HepG2 (cell line): ENCODE data around the gene ADAR. TPM values are rescaled to one million over a fixed set of nuclear protein-coding genes. Genes with fewer than 3 reads are reported as not detected.

Experiments
- BCL6 ChIP-seq: IDR thresholded peaks from 2 replicates; pipeline ENCODE4 v1.6.1; 2016; ENCODE audit warnings: missing genetic modification reagents, missing compliant biosample characterization
- DMAP1 ChIP-seq: IDR thresholded peaks from 2 replicates; pipeline ENCODE4 v1.6.1; 2016
- FLYWCH1 ChIP-seq: sonication (generic); formaldehyde crosslinking; IDR thresholded peaks from 2 replicates; pipeline ENCODE4 v1.8.1; 2023; ENCODE audit warnings: mild to moderate bottlenecking, missing genetic modification reagents
- FOXK1 ChIP-seq: sonication (generic); formaldehyde crosslinking; IDR thresholded peaks from 2 replicates; pipeline ENCODE4 v1.4.0; 2020; ENCODE audit warnings: low read depth, missing genetic modification reagents, borderline replicate concordance
- GRHL1 ChIP-seq: sonication (generic); formaldehyde crosslinking; conservative IDR thresholded peaks from 2 replicates; pipeline ENCODE4 v1.8.0; 2022; ENCODE audit warnings: missing genetic modification reagents
- HMGXB4 ChIP-seq, 2 experiments: sonication (generic) in 1 of 2; formaldehyde crosslinking in 1 of 2; IDR thresholded peaks; 2 replicates each; pipeline versions ENCODE4 v1.4.0 to v1.6.1; 2018 to 2020; ENCODE audit warnings: missing genetic modification reagents in 2 of 2, borderline replicate concordance in 1 of 2, low read depth in 1 of 2, mild to moderate bottlenecking in 1 of 2, missing biosample characterization in 1 of 2
- IRF2 ChIP-seq: IDR thresholded peaks from 2 replicates; pipeline ENCODE4 v1.6.1; 2018; ENCODE audit warnings: missing genetic modification reagents, missing compliant biosample characterization
- MAZ ChIP-seq, 2 experiments: sonication (generic) in 1 of 2; formaldehyde crosslinking in 1 of 2; IDR thresholded peaks; 2 replicates each; pipeline versions ENCODE4 v1.5.0 to v1.6.1; 2012 to 2020; ENCODE audit warnings: low read depth in 2 of 2, mild to moderate bottlenecking in 2 of 2, borderline replicate concordance in 1 of 2, improper control_type of control experiment in 1 of 2, low read length in 1 of 2, missing genetic modification reagents in 1 of 2, moderate library complexity in 1 of 2
- MTA1 ChIP-seq: sonication (generic); formaldehyde crosslinking; IDR thresholded peaks from 2 replicates; pipeline ENCODE4 v1.4.0; 2020; ENCODE audit warnings: missing genetic modification reagents, mild to moderate bottlenecking, borderline replicate concordance
- SAFB2 ChIP-seq: sonication (generic); formaldehyde crosslinking; IDR thresholded peaks from 2 replicates; pipeline ENCODE4 v1.5.1; 2020; ENCODE audit warnings: missing genetic modification reagents, low read depth, mild to moderate bottlenecking, borderline replicate concordance
- SIX4 ChIP-seq: sonication (generic); formaldehyde crosslinking; IDR thresholded peaks from 2 replicates; pipeline ENCODE4 v1.4.0; 2020; ENCODE audit warnings: missing genetic modification reagents
- SMYD3 ChIP-seq: sonication (generic); formaldehyde crosslinking; IDR thresholded peaks from 2 replicates; pipeline ENCODE4 v1.8.1; 2023; ENCODE audit warnings: mild to moderate bottlenecking, missing genetic modification reagents
- STAG1 ChIP-seq: sonication (generic); formaldehyde crosslinking; IDR thresholded peaks from 2 replicates; pipeline ENCODE4 v1.4.0; 2020; ENCODE audit warnings: missing genetic modification reagents
- TOPORS ChIP-seq: sonication (generic); formaldehyde crosslinking; IDR thresholded peaks from 2 replicates; pipeline ENCODE4 v1.8.0; 2023; ENCODE audit warnings: mild to moderate bottlenecking, missing genetic modification reagents
- YEATS2 ChIP-seq: sonication (generic); formaldehyde crosslinking; IDR thresholded peaks from 2 replicates; pipeline ENCODE4 v1.4.0; 2020; ENCODE audit warnings: missing genetic modification reagents, borderline replicate concordance
- ZNF3 ChIP-seq: IDR thresholded peaks from 2 replicates; pipeline ENCODE4 v1.7.0; 2017; ENCODE audit warnings: inconsistent platforms
- ZNF510 ChIP-seq: sonication (generic); formaldehyde crosslinking; IDR thresholded peaks from 2 replicates; pipeline ENCODE4 v1.4.0; 2020; ENCODE audit warnings: low read depth, mild to moderate bottlenecking, missing genetic modification reagents
- ZNF660 ChIP-seq: sonication (generic); formaldehyde crosslinking; IDR thresholded peaks from 2 replicates; pipeline ENCODE4 v1.5.1; 2020; ENCODE audit warnings: mild to moderate bottlenecking, low read depth, missing genetic modification reagents, borderline replicate concordance
- ZNF710 ChIP-seq: sonication (generic); formaldehyde crosslinking; IDR thresholded peaks from 2 replicates; pipeline ENCODE4 v1.5.0; 2020; ENCODE audit warnings: mild to moderate bottlenecking, missing genetic modification reagents, borderline replicate concordance
- ZNF75D ChIP-seq: sonication (generic); formaldehyde crosslinking; IDR thresholded peaks from 2 replicates; pipeline ENCODE4 v1.8.1; 2023; ENCODE audit warnings: missing genetic modification reagents, mild to moderate bottlenecking, borderline replicate concordance
- polyA plus RNA-seq, 8 experiments: library from polyadenylated mRNA; depleted of rRNA in 3 of 8; stranded (reverse) in 7 of 8; unstranded in 1 of 8; fragments of >200 nt; fragmentation: Illumina TruSeq in 4 of 8; extraction: Trizol in 4 of 8; gene quantifications; 2 replicates each; pipeline versions ENCODE4 v1.2.1 to v1.2.3, GENCODE V29; 2011 to 2016; ENCODE audit warnings: low read depth in 4 of 8, missing spikeins in 1 of 8, mixed read lengths in 1 of 8; ENCODE audit not compliant: insufficient read depth in 1 of 8
- total RNA-seq, 5 experiments: library from RNA; depleted of rRNA; stranded (reverse); fragments of >200 nt; fragmentation: Illumina TruSeq; extraction: Trizol; gene quantifications; 2 replicates each; pipeline ENCODE4 v1.2.3, GENCODE V29; 2016; ENCODE audit warnings: low read depth in 1 of 5

The ADAR gene
- total and polyA plus RNA-seq, 2 of the 13 experiments (the other 11 are each of a cell fraction or from before 2014, with no cell fraction given), result 70.8 to 86.2 TPM

- TF ChIP-seq ZNF75D (CRISPR knock-in tag), result no peak
- TF ChIP-seq ZNF660 (CRISPR knock-in tag), result no peak
- TF ChIP-seq BCL6 (CRISPR knock-in tag), result no peak
- no peak for TF ChIP-seq DMAP1 (CRISPR knock-in tag)
- no peak for TF ChIP-seq MTA1 (CRISPR knock-in tag)
- no peak for TF ChIP-seq HMGXB4 (CRISPR knock-in tag; IDR thresholded peaks at IDR 0.05; ENCODE audit: borderline replicate concordance in 1 of 2, low read depth in 1 of 2)
- no peak for TF ChIP-seq IRF2 (CRISPR knock-in tag)
- no peak for TF ChIP-seq YEATS2 (CRISPR knock-in tag)
- TF ChIP-seq MAZ (IDR thresholded peaks at IDR 0.05; ENCODE audit: borderline replicate concordance, low read depth, low read length), result no peak
- TF ChIP-seq MAZ (CRISPR knock-in tag; IDR thresholded peaks at IDR 0.05; ENCODE audit: low read depth), result no peak
- TF ChIP-seq ZNF710 (CRISPR knock-in tag), result no peak
- TF ChIP-seq FLYWCH1 (CRISPR knock-in tag), result no peak
- no peak for TF ChIP-seq SIX4 (CRISPR knock-in tag)
- no peak for TF ChIP-seq SAFB2 (CRISPR knock-in tag)
- TF ChIP-seq SMYD3, result no peak
- TF ChIP-seq STAG1 (CRISPR knock-in tag), result peak; percentile 74
- TF ChIP-seq GRHL1 (CRISPR knock-in tag), result no peak
- no peak for TF ChIP-seq TOPORS (CRISPR knock-in tag)
- 0 out of 2 replicates have a peak, but pooled peaks have one; percentile 30 for TF ChIP-seq FOXK1 (CRISPR knock-in tag)
- no peak for TF ChIP-seq ZNF510 (CRISPR knock-in tag)
- no peak for TF ChIP-seq ZNF3
- TF ChIP-seq, all 625 proteins: peak for 6
These were observed 73.8 kb downstream of the ADAR start (continued) for GRCh38 chr1:154533952-154534844.
